ENCODE data around the gene PGAP6. TPM values are rescaled to one million over a fixed set of nuclear protein-coding genes. Genes with fewer than 3 reads are reported as not detected.
A peak's percentile ranks its signal among the peaks of the same experiment; 100 is the strongest.
"Not testable (repeated sequence)": the region's sequence is repeated elsewhere in the genome, so short reads cannot be mapped to it uniquely, and the experiment has no call there.

PGAP6 gene
- total RNA-seq, 1 donor from 2014 or later, result 133 TPM

DNA sequence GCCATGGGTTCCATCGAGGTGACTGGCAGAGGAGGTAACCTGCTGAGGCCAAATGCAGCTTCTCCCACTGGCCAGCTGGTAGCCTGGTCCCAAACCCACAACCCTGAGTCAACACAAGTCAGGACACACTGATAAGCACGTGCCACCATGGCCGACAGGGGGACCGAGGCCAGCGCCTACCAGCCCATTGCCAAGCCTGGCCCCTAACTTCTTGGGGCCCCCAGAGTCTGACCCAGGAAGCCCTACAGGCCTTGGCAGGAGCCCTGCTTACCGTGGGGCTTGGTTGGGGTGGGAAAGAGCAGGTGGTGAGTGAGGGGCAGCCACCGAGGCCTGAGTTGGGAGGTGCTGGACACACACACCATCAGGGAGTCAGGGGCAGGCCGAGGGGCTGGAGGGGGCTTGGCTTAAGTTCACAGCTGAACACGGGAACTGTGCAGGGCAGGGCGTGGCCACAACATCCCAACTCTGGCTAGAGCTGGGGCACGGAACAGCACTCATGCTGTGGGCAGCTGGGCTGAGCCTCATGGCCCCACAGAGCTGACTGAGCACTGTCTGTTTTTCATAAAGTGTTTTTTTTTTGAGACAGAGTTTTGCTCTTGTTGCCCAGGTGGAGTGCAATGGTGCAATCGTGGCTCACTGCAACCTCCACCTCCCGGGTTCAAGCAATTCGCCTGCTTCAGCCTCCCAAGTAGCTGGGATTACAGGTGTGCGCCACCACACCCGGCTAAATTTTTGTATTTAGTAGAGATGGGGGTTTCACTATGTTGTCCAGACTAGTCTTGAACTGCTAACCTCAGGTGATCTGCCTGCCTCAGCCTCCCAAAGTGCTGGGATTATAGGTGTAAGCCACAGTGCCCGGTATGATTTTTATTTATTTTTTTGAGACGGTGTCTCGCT, 16.9 kb downstream of the PGAP6 start:
- no peak for DNase-seq (ENCODE audit: low spot score)
- no peaks in the 10 kb centered on the region for H3K9me3 Mint-ChIP-seq (ENCODE audit: unreplicated experiment)
- H3K4me3 Mint-ChIP-seq (ENCODE audit: unreplicated experiment), result no peak overlapping the region
- peaks cover 6% of the 10 kb centered on the region for H3K27me3 Mint-ChIP-seq (ENCODE audit: unreplicated experiment)
- TF ChIP-seq, protein P1, sequence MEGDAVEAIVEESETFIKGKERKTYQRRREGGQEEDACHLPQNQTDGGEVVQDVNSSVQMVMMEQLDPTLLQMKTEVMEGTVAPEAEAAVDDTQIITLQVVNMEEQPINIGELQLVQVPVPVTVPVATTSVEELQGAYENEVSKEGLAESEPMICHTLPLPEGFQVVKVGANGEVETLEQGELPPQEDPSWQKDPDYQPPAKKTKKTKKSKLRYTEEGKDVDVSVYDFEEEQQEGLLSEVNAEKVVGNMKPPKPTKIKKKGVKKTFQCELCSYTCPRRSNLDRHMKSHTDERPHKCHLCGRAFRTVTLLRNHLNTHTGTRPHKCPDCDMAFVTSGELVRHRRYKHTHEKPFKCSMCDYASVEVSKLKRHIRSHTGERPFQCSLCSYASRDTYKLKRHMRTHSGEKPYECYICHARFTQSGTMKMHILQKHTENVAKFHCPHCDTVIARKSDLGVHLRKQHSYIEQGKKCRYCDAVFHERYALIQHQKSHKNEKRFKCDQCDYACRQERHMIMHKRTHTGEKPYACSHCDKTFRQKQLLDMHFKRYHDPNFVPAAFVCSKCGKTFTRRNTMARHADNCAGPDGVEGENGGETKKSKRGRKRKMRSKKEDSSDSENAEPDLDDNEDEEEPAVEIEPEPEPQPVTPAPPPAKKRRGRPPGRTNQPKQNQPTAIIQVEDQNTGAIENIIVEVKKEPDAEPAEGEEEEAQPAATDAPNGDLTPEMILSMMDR (IDR thresholded peaks at IDR 0.05; ENCODE audit: unreplicated experiment), result no peak
- H3K4me1 Mint-ChIP-seq (ENCODE audit: unreplicated experiment), result no peaks in the 10 kb centered on the region
- no peak overlapping the region for H3K27ac Mint-ChIP-seq (ENCODE audit: unreplicated experiment)
- peaks cover 4% of the 10 kb centered on the region for H3K36me3 Mint-ChIP-seq (ENCODE audit: low read depth, unreplicated experiment)

DNA sequence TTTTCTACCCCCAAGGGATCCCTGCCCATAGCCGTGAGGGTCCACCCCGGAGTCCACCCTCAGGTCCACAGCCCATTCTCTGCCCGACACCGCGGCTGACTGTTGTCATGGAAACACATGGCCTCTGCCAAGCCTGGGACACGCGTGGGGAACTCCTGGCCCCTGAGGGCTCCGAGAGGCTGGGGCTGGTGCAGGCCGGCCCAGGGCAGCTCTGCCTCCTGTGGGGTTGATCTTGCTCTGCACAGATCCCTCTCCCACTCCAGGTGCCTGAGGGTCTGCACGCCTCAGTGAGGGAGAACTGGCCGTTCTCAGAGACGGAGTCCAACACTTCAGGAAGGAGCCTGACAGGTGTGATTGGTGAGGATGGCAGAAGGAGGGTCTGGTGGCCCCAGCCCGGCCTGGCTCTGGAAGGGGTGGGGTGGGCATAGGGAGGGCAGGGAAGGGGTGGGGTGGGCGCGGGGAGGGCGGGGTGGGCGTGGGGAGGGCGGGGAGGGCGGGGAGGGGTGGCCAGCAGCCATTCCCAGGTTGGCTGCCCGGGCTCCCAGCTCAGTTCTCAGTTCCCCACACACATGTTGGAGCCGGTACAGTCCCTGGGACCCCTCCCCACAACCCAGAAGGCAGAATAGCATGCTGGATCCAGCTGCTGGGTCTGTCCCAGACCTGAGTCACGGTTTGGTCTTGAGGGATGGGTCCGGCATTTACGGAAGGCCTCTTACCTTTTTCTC, 17.9 kb downstream of the PGAP6 start:
- Mint-ChIP-seq H3K27me3 (ENCODE audit: unreplicated experiment) (peaks cover 3% of the 10 kb centered on the region), H3K27ac (ENCODE audit: unreplicated experiment) (no peak overlapping the region), H3K4me3 (ENCODE audit: unreplicated experiment) (no peak overlapping the region), H3K36me3 (ENCODE audit: low read depth, unreplicated experiment) (peaks cover 4% of the 10 kb centered on the region), H3K9me3 (ENCODE audit: unreplicated experiment) (no peaks in the 10 kb centered on the region), H3K4me1 (ENCODE audit: unreplicated experiment) (no peaks in the 10 kb centered on the region)
- TF ChIP-seq, protein P1 (IDR thresholded peaks at IDR 0.05; ENCODE audit: unreplicated experiment), result no peak
- DNase-seq (ENCODE audit: low spot score), result no peak

DNA sequence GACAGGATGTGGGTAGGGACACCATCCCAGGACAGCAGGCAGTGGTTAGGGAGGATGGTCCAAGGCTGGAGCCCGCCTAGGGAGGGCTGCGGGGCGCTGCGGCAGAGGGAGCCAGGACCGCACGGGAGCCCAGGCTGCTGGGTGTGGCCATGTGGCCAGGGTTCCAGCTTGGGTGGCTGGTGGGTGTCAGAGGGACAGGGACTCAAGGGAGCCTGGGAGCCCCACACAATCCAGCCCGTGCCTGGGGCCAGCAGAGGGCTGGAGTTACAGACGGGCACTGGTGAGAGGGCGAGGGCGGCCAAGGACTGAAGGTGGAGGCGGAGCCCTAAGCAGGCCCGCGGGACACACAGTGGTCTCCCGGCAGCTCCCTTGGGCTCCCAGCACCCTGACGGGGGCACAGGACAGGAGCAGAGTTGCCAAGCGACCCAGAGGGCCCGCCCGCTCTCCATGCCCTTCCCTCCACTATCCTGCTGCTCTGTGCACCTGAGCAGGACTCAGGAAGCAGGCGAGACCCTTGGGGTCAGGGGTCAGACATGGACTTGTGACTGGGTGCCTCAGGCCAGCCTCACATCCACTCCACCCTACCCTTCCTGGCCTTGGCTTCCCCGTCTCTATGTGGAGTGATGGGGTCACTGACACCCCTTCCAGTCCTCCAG, 18.5 kb downstream of the PGAP6 start:
- H3K27me3 Mint-ChIP-seq (ENCODE audit: unreplicated experiment), result peaks cover 3% of the 10 kb centered on the region
- no peaks in the 10 kb centered on the region for H3K9me3 Mint-ChIP-seq (ENCODE audit: unreplicated experiment)
- DNase-seq (ENCODE audit: low spot score), result no peak
- H3K36me3 Mint-ChIP-seq (ENCODE audit: low read depth, unreplicated experiment), result peaks cover 4% of the 10 kb centered on the region
- no peaks in the 10 kb centered on the region for H3K4me1 Mint-ChIP-seq (ENCODE audit: unreplicated experiment)
- no peak overlapping the region for H3K4me3 Mint-ChIP-seq (ENCODE audit: unreplicated experiment)
- TF ChIP-seq, protein P1 (IDR thresholded peaks at IDR 0.05; ENCODE audit: unreplicated experiment), result no peak
- H3K27ac Mint-ChIP-seq (ENCODE audit: unreplicated experiment), result no peak overlapping the region

DNA sequence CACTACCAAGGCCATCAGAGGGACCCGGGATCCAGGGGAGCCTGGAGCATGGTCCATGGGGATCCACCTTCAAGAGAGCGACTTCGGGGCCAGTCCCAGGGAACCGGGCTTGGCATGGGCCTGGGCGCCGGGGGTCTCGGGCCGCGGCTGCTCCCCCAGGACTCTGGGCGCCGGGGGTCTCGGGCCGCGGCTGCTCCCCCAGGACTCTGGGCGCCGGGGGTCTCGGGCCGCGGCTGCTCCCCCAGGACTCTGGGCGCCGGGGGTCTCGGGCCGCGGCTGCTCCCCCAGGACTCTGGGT, 19.1 kb downstream of the PGAP6 start:
- not testable (repeated sequence) for H3K27me3 Mint-ChIP-seq (ENCODE audit: unreplicated experiment); H3K36me3 Mint-ChIP-seq (ENCODE audit: low read depth, unreplicated experiment); DNase-seq (ENCODE audit: low spot score); H3K9me3 Mint-ChIP-seq (ENCODE audit: unreplicated experiment); H3K4me3 Mint-ChIP-seq (ENCODE audit: unreplicated experiment); H3K4me1 Mint-ChIP-seq (ENCODE audit: unreplicated experiment); H3K27ac Mint-ChIP-seq (ENCODE audit: unreplicated experiment)

DNA sequence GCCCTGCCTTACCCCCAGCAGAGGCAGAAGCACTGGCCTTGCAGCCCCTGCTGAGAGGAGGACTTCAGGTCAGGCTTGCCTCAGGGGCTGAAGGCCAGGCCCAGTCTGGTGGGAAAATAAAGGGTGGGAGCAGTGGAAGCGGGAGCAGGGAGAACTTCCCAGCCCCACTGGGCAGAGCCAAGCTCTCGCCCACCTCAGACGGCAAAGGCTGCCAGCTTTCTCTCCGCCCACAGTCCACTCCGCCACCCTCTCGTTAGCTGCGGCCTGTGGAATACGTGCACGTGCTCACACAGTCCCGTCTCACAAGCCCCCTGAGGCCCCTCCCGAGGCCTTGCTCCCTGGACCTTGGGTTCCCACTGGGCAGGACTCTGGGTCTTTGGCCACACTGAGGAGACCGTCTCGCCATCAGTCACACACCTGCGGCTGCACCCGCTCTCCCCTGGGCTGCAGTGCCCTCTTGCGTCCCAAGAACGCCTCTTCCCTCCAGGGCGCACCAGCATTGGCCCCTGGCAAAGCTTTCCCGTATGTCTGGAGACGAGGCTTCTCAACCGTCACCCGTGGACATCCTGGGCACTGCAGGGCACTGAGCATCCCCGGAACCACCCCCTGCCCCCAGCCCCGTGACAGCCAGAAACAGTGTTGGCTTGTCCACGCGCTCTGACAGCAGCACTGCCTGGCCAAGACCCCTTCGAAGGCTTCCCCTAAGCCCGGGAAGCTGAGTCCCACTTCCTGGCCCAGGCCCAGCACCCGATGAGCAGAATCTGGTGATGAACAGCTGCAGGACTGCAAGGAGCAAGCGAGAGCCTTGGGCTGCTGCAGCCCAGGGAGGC, 19.7 kb downstream of the PGAP6 start:
- Mint-ChIP-seq H3K36me3 (ENCODE audit: low read depth, unreplicated experiment) (peaks cover 2% of the 10 kb centered on the region), H3K4me1 (ENCODE audit: unreplicated experiment) (no peaks in the 10 kb centered on the region), H3K9me3 (ENCODE audit: unreplicated experiment) (no peaks in the 10 kb centered on the region), H3K4me3 (ENCODE audit: unreplicated experiment) (no peak overlapping the region), H3K27me3 (ENCODE audit: unreplicated experiment) (peaks cover 3% of the 10 kb centered on the region), H3K27ac (ENCODE audit: unreplicated experiment) (no peak overlapping the region)
- TF ChIP-seq, protein P1 (IDR thresholded peaks at IDR 0.05; ENCODE audit: unreplicated experiment), result no peak
- DNase-seq (ENCODE audit: low spot score), result peak; percentile 74
